GM15510 (cell line): ENCODE results near the gene DZIP3.

ENCODE experiments used
- POLR2A ChIP-seq: IDR thresholded peaks from 3 replicates; pipeline ENCODE4 v1.6.1; 2011; ENCODE audit warnings: borderline replicate concordance; ENCODE audit not compliant: insufficient read length; ENCODE audit errors: extremely low read depth

The DZIP3 gene

GRCh38 chr3:108719178-108719806 lies 129.8 kb downstream of the DZIP3 start:
- TF ChIP-seq POLR2A: no peak

GRCh38 chr3:108722724-108723123 lies 133.2 kb downstream of the DZIP3 start:
- TF ChIP-seq POLR2A: no peak

- no peak for TF ChIP-seq POLR2A
Measured at GRCh38 chr3:108724101-108724500, 134.6 kb downstream of the DZIP3 start.

GRCh38 chr3:108728105-108728504 lies 138.6 kb downstream of the DZIP3 start:
- no peak for TF ChIP-seq POLR2A

- TF ChIP-seq POLR2A: no peak
Measured at GRCh38 chr3:108728934-108729333, 139.4 kb downstream of the DZIP3 start.

- no peak for TF ChIP-seq POLR2A
Measured at GRCh38 chr3:108736821-108737220, 147.3 kb downstream of the DZIP3 start.

GRCh38 chr3:108742929-108743328 lies 153.4 kb downstream of the DZIP3 start:
- TF ChIP-seq POLR2A: no peak
